HG03457 (cell line): ENCODE results near the gene SLC7A5.
A peak's percentile ranks its signal among the peaks of the same experiment; 100 is the strongest.
"Not testable (repeated sequence)": the region's sequence is repeated elsewhere in the genome, so short reads cannot be mapped to it uniquely, and the experiment has no call there.

Experiments
- ATAC-seq: cut with Tn5 transposase; IDR thresholded peaks from one replicate; pipeline ENCODE4 v1.9.1; 2021; ENCODE audit warnings: moderate number of reproducible peaks; ENCODE audit not compliant: unreplicated experiment

Gene SLC7A5

DNA sequence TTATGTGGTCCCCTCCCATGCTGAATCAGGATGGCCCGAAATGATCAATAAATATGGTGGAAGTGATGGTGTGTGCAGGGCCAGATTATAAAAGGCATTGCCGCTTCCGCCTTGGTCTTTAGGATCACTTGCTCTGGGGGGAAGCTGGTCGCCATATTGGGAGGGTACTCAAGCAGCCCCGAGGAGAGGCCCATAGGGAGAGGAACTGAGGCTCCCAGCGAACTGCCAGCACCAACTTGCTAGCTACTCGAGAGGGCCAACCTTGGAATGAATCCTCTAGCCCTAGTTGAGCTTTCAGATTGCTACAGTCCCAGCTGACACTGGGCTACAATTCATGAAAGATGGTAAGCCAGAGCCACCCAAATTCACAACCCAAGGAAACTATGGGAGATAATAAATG lies 19.0 kb upstream of the SLC7A5 start:
- ATAC-seq: not testable (repeated sequence)

DNA sequence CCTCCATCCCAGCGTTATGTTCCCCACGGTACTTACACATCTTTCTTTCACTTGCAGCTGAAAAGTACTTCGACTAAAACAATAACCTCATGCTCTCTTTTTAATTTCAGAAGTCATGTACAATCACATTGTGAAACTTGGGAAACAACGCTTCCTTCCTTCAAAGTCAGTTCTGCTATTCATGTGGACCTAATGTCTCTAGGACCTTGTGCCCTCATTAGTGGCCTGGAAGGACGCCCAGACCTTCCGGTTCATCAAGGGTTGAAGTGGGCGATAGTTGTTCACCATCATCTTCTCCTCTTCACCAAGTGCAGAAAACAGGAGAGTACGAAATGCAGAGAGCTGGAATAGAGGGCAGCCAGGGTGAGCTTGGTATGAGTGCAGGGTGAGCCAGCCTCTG lies 18.6 kb upstream of the SLC7A5 start:
- ATAC-seq: not testable (repeated sequence)

DNA sequence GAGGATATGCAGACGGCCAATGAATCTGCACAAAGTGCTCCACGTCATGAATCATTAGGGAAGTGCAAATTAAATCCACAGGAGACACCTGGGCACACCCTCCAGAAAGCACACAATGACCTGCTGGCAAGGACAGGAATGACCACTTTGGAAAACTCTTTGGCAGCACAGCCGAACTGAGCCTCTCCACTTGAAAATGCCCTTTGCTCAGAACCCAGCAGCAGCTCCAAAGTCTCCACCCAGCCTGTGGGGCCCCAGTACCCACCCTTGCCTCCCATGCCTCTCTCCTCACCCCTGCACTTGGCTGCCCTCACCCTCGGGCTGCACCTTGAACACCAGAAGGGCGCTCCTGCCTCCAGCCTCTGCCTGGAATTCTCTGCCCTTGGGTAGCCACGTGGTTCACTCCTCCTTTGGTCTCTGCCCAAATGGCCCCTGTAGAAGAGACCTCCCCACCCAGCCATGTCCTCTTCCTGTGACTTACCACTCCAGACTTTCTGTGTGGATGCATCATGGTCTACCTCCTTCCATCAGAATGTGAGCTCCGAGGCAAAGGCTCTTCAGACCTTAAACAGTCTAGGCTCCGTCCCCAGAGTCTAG lies 16.2 kb upstream of the SLC7A5 start:
- not testable (repeated sequence) for ATAC-seq

DNA sequence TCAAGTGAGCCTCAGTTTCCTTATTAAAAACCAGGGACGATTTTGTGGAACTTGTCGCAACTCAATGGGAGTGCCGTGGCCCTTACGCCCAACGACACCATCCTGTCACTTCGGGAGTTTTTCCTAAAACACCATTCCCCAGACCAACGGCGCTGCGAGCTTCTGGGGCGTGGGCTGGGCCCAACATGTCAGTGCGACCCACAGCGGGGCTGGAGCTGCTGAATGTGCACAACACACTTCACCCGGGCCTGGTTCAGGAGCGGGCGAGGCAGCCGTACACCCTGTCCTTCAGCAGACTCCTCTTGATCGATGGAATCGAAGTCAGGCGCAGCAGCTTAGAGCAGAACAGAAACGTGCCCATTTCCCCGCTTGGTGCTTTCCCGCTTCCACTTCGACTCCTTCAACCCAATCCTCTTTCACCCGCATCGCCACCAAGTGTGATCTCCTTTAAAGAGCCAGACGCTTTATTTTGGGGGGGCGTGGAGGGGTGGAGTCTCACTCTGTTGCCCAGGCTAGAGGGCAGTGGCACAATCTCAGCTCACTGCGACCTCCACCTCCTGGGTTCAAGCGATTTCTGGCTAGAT lies 13.2 kb upstream of the SLC7A5 start:
- ATAC-seq: no peak

DNA sequence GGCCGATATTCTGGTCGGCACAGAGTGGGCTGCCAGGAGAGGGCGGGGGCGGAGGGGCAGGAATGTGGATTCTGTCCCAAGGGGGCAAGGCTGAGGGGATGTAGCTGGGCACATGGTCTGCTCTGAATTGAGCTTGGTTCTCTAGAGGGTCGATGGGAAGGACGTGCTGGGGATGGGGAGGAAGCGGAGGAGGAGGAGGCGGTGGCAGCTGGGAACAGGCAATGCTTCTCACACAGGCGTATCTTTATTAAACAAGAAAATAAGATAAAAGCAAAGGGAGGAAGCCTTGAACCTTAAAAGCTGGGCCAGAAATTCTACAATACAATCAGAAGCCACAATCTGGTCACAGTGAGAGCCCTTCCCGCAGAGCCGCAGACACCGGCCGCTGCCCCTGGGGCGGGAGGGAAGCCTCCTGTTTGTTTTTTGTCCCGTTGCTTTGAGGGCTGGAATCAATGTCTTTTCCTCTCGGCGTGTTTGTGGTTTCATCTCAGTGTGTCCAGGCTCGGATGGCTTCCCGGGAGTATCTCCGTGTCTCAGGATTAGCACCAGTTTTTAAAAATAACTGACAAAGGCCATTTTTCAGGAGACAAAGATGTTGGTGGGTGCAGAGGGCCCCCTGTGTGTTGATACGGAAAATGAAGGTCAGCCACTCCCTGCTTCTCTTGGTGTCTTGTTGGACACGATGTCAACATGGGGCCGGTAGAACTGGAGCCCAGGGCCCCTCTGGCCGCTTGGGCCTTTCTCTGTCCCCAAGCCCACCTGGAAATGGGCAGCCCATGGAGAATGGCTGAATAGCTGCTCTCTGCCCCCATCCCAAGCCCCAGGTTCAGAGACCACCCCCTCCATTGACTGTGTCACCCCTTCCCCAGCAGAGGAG lies 12.3 kb upstream of the SLC7A5 start:
- ATAC-seq: no peak

DNA sequence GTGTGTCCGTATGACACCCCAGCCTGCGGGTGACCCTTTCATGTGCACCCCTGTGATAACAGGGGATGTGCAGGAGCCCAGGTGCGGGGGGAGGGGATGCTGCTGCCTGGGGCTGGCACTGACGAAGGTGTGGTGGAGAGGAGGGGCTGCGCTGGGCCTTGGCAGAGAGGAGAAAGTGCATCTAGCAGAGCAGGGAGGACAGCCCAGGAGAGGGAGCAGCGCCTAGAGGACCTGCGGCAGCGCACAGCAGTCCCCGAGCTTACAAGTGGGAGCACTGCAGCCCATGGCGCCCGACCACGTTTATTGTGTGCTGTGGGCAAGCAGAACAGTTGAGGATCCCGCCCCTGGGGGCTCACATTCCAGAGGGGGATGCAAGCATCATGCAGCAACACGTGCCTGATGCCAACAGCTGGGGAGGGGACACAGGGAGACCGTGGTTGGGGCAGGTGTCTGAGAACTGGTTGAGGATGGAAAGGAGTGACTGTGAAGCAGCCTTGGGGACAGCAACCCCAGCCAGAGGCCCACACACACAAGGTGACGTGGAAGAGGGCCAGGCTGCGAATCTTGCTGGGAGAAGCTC lies 10.9 kb upstream of the SLC7A5 start:
- no peak for ATAC-seq

DNA sequence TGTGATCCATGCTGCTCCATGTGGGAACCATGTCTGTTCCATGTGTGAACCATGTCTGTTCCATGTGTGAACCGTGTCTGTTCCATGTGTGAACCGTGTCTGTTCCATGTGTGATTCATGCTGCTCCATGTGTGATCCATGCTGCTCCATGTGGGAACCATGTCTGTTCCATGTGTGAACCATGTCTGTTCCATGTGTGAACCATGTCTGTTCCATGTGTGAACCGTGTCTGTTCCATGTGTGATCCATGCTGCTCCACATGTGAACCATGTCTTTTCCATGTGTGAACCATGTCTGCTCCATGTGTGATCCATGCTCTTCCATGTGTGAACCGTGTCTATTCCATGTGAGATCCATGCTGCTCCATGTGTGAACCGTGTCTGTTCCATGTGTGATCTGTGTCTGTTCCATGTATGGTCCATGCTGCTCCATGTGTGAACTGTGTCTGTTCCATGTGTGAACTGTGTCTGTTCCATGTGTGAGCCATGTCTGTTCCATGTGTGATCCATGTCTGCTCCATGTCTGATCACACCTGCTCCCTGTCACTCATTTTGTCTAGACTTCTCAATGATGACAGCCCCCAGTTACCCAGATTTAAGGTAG lies 10.2 kb upstream of the SLC7A5 start:
- ATAC-seq: not testable (repeated sequence)

DNA sequence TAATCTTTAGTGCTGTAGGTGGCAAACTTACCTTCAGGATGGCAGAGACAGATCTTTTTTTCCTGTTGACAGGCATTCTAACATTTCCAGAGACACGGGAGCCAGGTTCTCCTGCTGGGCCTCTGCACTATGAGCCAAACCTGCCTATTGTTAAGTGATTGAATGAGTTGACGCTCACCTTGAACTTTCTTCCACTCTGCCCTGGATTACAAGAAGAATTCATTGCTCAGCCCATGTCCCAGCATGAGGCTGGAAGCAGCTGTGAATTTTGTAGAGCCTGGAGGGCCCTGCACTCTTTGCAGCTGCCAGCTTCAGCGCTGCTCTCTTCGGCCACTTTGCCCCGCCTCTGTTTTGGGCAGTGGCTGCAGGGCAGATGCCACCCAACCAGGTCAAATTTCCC lies 9.4 kb upstream of the SLC7A5 start:
- no peak for ATAC-seq

DNA sequence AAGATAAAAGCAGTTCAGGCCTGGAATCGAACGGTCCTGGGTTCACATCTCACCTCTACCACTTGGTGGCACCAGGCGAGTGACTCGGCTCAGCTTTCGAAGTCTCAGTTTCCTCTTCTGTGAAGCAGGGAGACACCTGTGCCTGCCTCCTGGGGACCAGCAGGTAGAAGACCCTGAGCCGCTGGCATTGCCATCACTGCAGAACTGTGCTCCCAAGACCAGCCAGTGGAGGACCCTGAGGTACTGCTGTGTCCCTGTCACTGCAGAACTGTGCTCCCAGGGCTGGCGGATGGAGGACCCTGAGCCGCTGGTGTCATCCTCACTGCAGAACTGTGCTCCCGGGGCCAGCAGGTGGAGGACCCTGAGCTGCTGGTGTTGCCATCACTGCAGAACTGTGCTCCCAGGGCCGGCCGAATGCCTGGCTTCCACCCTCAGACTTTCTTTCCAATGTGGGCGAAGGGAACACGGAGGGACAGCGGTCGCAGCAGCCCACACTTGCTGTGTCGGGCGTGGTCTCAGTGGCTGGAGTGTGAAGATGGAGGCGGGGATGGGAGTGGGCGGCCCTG lies 8.7 kb upstream of the SLC7A5 start:
- ATAC-seq: no peak

DNA sequence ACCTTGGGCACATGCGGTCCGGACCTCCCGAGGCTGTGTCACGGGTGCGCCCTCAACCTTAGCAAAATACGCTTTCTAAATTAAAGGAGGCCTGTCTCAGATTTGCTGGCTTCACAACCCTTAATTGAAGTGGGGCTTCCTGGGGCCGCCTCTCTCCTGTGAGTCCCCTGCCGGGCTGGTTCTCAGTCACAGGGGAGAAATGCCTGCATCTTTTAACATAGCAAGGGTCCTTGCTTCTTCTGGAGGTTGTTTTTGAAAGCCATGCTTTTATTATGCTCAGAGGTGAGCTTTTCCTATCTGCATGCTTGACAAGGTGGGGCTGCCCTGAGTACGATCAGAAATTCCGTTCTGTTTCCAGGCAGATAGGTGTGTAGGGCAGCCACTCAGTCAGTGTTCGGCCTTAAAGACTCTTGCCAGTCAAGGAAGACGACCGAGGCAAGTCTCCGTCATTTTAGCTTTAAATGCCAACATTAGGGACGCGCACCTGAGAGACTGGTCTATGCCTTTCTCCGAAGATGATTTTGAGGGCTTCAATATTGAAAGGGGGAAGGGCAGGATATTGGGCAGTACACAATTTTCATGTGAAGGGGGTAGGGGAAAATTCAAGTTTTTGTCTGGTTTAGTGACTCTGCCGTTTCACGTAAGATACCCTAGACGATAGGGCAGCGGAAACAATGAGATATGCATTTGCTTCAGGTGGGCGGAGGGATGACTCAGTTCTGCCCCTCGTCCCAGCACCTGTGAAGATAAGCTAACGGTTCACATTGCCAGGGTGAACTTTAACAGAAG lies 5.5 kb upstream of the SLC7A5 start:
- no peak for ATAC-seq

DNA sequence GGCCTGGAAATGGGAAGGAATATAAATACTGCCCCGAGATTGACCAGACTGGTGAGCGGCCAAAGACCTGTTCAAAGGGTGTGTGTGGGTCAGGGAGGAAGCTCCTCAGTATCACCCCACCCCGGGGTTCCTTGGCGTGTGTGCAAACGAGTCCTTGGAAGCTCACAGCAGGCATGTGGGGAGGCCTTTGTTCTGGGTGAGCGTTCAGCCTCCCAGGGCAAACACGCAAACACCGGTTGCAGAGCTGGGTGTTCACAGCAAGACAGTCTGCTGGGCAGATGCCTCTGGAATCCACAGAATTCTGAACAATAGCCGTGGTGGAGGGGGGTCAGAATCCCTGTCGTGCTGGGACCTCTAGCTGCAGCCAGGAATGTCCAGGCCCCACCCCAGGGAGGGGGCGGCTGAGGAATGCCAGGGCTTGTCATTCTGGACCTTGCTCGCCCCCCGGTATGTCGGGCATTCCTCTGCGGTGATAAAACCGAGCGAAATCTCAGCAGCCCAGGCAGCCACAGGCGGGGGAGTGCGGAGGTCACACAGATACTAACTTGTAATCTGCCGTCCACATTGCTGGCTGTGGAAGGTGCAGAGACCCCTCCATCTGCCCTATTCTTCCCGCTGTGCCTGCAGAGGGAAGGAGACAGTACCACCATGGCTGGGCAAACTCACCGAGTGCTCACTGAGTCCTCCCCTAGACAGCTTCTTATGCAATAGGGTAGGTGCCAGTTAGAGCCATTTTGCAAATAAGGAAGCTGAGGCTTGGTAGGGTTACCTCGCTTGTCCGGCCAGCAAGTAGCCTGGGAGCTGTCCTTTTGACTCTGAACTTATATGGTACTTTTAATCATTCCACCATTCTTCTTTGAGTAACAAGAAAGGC lies 1.3 kb upstream of the SLC7A5 start:
- not testable (repeated sequence) for ATAC-seq

DNA sequence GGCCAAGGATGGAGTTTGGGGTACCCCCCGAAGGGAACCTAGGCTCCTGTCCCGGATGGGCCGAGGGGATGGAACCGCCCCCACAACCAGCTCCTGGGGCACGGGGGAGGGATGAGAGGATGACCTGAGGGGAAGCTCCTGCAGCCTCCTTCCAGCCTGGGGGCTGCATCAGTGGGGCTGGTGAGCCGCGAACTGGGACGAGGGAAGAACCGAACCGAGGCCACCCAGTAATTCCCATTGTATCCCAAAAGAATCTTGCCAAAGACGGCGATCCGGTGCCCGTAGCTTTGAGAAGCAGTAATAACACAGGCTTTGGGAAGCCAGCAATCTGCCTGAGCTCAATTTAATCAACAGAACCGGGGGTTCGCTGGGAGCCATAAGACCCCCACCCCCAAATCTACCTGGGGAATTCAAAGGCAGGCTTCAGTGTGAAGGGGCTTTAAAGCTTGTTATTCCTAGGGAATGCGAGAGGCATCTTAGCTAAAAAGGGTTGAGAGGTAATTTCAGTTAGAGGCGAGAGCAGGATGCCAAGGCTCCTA lies 641 bp upstream of the SLC7A5 start:
- not testable (repeated sequence) for ATAC-seq

DNA sequence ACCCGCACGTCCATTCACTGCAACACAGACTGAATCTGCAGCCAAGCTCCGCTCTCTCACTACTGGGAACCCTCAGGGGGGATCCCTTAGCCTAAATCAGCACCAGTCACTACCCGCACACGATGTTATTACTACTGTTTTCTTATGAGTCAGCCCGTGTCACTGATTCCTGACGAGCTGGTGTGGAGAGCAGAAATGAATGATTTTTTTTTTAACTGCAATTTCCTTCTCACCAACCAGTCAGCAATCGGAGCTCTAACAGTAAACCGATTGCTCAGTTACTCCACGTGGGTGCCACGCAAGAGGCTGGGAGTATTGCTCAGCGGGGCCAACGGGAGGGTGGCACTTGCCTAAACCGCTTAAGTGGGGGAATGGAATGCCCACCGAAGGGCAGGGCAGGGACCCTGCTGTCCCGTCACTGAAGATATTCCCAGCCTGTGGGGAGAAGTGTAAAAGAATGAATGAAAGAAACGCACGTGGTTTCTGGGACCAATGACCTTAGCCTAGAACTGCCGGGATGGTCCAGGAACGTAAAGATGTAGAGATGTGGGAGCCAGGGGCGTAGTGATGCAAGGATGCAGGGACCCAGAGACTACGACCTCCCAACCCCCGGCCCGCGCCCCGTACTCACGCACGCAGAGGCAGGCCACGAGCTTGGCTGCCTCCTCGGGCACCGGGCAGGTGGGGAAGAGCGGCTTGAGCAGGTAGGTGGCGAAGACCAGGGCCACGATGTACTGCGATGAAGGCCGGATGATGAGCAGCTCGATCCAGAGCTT lies 865 bp downstream of the SLC7A5 start:
- peak; percentile 17 for ATAC-seq

DNA sequence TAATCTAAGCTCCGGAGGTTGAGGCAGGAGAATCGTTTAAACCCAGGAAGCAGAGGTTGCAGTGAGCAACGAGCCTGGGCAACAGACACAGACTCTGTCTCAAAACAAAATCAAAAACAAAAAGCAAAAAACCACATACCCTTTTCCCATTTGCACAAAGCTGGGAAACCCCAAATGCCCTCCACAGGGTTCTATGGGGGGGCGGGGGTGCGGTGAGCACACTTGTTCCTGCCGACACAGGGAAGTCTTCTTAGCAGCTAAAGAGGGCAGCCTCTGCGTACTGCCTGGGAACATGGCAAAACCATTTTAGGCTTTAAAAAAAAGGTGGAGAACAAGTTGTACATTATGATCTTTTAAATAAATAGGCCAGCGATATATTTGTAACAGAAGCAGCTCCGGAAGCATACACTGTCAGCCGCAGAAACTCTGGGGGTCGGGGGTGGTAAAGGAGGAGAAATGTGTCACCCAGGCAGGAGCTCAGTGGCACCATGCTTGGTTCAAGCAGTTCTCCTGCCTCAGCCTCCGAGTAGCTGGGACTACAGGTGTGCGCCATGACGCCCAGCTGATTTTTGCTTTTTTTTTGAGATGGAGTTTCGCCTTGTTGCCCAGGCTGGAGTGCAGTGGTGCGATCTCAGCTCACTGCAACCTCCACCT lies 3.3 kb downstream of the SLC7A5 start:
- not testable (repeated sequence) for ATAC-seq

DNA sequence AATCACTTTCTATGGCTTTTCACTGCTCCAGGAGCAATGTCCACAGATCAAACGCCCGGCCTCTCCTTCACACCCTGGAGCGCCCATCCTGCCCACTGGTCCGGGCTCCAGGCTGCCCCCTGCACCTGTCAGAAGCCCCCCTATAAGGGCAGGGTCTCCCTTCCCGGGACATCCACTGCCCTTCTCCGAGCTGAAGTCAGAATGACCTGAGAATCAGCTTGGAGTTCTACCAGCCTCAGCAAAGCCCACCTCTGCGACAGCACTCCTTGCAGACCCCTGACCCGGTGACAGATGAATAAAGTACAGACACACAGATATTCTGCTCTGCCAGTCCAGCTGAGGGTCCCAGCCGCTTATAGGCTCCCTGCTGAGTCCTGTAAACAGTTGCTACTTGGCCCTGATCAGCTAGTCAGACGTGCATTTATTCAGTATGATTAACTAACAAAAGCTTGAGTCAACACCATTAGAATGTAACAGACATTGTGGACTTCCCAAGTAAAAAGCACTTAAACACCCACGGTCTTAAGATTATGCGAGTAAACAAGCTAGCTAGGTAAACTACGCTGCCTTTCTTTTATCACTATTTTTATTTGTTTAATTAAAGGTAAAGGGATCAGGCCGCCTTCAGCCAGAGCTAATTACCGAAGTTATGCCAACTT lies 4.8 kb downstream of the SLC7A5 start:
- no peak for ATAC-seq

DNA sequence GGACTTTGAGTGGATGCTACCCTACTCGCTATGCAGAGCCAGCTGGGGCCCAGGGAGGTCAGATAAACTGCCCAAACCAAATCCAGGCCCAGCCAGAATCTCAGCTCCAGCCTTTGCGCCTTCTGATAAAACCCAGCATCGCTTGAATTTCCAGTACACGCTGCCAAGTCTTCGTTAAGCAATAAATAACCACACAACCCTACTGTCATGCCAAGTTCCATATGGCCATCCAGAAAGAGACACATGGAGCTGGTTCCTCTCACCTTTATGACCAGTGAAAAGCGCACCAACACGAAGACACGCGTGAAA lies 6.0 kb downstream of the SLC7A5 start:
- not testable (repeated sequence) for ATAC-seq

DNA sequence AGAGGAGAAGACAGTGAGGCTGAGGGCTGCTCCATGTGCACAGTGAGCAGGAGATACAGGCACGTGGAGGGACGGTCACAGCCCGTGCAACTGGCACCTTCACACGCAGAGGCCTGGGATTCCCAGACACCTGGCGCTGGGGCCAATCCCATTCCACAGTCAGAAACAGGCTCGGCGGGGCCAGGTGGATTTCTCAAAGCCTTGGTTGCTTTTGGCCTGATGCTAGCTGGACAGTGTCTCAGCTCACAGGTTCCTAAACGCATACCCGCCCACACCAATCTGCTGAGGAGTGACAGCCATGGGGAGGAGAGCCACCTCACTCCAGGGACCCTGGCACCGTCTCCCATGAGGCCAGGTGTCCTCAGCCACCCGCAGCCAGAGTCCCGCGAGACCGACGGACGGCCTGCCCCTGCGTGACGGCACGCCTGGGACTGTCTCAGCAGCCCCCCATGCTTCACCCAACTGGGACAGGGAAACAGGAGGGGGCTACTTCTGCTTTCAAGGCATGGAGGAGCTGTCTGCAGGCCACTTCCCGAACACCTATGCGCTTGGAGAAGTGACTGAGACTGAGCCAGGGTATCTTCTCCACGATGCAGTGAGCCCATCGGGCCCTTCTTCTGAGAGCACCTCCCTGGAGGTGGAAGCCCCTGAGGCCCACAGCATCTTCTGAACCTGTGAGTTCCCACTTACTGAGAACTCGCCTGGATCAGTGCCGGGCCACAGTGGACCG lies 6.5 kb downstream of the SLC7A5 start:
- not testable (repeated sequence) for ATAC-seq
